CD4-positive, alpha-beta T cell treated with Interferon alpha-2 for 1 hour (primary cell): ENCODE data around the gene CDT1.
"Not testable (repeated sequence)": the region's sequence is repeated elsewhere in the genome, so short reads cannot be mapped to it uniquely, and the experiment has no call there.

Experiments
- DNase-seq, 2 donors: peaks; one replicate each; pipeline ENCODE4 v3.0.0-alpha.2; 2020 to 2022

Gene CDT1

DNA sequence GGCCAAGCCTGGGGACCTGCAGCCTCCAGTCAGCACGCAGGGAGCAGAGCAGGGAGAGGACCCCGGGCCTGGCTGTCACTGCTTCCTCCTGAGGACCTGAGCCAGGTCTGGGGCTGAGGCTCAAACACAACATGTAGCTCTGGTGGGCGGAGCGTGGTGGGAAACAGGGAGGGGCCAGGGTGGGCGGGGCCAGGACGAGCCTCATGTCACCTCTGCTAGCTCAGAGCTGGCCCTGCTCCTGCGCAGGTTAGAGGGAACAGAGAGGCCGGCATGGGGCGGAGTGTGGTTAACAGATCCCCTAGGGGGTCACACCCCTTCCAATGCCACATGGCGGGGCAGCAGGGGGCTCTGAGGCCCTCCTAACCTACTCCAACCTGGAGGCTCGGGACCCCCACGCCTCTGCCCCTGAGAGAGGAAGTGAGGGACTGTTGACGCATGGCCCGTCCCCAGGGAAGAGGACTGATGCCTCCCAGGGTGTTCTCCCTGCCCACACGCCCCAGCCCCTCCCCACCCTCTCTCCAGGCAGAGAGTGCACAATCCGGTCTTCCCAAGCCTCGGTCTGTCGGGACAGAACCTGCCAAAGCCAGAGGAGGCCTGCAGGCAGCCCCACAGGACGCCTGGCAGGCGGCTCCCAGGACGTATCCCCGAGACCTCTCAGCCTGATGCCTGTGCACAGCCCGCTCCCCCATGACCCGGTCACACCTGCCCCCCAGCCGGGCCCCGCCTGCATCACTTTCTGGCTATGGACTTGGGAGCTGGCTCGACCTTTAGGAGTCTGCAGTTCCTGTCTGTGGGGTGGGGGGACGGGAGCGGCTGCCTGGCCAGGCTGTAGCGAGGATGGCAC, 33.8 kb upstream of the CDT1 start:
- DNase-seq, result peak in 1 of 2 donors; percentile 41

GRCh38 chr16:88770461-88771293, 32.9 kb upstream of the CDT1 start:
- DNase-seq, result peak in 1 of 2 donors; percentile 49

GRCh38 chr16:88771294-88771772, 32.3 kb upstream of the CDT1 start:
- no peak for DNase-seq

GRCh38 chr16:88771781-88772180, 31.8 kb upstream of the CDT1 start:
- DNase-seq, result not testable (repeated sequence)

DNA sequence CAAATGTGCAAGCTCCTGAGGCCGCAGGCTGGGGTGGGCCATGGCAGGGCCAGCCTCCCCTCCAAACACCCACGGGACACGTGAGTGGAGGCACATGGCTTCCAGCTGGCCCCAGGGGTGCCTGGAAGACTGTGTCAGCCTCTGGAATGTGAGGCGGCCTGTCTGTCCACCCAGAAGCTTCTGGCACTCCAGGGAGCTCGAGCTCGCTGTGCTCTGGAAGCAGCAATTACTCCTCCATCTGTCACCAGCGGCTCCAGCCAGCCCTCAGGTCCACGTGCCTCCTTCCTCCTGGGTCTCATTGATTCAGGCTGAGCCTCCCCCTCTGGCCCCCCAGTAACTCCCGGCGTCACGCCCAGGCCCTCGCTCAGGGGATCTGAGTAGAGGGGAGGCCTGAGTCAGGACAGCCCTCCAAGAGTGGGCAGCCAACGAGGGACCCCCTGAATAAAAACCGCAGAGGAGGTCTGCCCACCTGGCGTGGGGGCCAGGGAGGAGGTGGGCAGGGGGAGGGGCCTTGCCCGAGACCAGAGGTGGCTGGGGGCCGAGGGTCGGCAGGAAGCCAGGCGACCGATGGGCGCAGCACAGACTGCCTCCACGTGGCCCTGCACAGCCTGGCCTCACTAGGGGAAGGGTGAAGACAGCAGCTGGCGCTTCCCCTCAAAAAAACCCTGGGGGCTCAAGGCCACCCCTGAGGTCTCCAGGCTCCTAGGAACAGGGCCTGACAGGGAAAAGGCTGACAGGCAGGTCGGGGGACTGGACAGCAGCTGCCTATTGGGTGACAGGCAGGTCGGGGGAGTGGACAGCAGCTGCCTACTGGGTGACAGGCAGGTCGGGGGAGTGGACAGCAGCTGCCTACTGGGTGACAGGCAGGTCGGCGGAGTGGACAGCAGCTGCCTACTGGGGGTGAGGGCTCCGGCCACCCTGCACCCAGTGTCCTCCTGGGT, 30.4 kb upstream of the CDT1 start:
- no peak for DNase-seq

- peak in 1 of 2 donors; percentile 41 for DNase-seq
Observed at GRCh38 chr16:88773812-88774291, 29.7 kb upstream of the CDT1 start.

DNA sequence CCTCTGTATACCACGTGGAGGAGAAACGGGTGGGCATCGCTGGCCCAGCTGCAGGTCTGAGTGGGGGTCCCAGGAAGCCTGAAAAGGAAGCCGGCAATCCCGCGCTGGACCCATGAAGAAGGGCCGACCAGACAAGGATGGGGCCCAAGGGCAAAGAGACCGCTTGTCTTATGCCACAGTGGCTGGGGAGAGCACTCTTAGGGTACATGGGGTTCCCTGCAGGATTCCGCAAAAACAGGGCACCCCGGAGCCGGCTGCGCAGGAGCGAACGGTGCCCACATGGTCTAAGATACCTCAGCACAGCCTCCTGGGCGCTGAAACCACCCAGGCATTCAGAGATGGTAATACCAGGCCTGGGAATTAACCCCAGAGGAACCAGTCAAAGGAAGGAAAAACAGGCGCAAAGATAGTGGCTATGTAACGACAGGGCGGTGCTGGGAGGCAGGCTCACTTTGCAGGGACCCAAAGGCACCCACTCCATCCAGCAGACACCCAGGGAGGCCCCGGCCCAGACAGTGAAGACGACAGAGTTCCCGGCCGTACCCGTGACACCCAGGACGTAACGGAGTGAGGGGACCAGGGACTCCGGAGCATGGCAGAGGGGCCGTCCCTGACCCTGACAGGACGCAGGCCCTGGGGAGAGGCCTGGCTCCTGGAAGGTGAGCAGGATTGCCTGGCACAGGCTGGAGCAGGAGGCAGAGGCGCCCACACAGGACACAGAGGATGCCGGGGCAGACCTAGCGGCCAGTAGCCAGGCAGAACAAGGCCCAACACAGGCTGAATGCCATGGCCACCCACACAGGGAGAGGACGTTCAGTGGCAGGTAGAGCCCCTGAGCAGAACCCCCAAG, 28.8 kb upstream of the CDT1 start:
- DNase-seq, result no peak

GRCh38 chr16:88775825-88776224, 27.8 kb upstream of the CDT1 start:
- no peak for DNase-seq

GRCh38 chr16:88777471-88778270, 25.9 kb upstream of the CDT1 start:
- DNase-seq, result no peak

DNA sequence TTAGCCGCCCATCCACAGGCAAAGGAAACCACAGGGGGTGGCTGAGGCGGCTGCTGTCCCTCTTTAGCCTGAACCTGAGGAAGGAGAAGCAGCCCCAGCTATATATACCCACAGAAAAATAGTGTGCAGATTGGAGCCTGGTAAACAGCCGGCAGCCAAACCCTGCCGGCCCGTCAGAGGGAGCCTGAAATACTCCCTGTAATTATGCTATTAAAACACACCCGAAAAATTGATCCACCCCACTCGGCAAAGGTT, 25.4 kb upstream of the CDT1 start:
- DNase-seq, result no peak

- no peak for DNase-seq
Observed at GRCh38 chr16:88778541-88779065, 25.0 kb upstream of the CDT1 start.

DNA sequence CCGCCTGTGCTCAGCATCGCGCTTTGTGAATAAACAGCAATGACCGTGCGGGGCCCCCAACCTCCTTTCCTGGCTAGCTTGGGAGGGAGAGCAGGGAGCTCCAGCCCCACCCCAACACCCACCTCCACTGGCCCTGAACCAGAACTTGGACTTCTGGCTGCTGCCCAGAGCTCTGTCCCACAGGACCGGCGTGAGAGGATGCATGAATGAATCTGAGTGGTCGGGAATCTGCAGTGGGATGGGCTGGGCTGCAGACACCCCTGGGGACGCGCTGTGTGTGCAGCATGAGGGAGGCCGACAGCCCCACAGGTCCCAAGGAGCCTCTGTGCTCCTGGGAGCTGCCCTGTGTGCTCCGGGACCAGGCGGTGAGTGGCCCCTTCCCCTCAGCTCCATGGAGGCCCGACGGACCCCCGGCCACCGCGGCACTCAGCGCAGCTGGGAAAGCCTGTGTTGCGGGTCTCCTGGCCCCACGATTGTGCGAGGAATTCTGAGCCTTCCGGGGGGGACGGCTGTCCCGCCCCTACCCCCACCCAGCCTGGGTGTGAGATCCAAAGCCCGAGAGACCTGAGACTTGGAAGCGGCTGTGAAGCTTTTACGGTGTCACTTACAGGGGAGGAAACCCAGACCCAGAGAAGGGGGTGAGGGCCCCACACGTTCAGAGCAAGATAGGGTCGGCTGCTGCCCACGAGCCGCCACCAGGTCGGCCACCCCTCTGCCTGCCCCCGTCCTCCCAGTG, 24.0 kb upstream of the CDT1 start:
- no peak for DNase-seq

DNA sequence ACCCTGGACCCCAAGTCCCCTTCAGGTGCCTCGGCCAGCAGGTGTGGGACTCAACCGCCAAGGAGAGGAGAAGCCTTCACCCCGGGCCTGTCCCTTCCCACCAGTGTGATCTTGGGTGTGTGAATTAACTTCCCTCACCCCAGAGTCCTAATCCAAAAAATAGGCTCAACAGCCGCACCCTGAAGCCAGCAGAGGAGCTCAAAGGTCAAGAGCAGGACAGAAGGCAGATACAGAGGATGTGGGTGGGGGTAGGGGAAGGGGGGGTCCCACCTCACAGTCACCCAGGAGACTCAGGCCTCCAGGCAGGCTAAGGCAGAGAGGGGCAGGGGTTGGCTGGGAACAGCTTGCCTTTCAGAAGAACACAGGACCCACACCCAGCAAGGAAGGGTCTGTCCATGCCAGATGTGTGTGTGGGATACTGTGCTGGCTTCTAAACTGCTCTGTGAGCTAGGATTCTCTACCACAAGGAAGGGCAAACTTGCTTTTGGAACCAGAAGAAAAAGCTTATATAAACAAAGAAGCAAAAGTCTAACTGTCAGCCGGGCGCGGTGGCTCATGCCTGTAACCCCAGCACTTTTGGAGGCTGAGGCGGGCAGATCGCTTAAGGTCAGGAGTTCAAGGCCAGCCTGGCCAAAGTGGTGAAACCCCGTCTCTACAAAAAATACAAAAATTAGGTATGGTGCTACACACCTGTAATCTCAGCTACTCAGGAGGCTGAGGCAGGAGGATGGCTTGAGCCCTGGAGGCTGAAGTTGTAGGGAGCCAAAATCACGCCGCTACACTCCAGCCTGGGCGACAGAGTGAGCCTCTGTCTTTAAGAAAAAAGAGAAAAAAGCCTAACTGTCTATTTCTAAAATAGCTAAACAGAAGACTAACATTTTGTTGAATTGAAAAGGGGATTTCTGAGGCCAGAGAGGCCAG, 23.2 kb upstream of the CDT1 start:
- no peak for DNase-seq

DNA sequence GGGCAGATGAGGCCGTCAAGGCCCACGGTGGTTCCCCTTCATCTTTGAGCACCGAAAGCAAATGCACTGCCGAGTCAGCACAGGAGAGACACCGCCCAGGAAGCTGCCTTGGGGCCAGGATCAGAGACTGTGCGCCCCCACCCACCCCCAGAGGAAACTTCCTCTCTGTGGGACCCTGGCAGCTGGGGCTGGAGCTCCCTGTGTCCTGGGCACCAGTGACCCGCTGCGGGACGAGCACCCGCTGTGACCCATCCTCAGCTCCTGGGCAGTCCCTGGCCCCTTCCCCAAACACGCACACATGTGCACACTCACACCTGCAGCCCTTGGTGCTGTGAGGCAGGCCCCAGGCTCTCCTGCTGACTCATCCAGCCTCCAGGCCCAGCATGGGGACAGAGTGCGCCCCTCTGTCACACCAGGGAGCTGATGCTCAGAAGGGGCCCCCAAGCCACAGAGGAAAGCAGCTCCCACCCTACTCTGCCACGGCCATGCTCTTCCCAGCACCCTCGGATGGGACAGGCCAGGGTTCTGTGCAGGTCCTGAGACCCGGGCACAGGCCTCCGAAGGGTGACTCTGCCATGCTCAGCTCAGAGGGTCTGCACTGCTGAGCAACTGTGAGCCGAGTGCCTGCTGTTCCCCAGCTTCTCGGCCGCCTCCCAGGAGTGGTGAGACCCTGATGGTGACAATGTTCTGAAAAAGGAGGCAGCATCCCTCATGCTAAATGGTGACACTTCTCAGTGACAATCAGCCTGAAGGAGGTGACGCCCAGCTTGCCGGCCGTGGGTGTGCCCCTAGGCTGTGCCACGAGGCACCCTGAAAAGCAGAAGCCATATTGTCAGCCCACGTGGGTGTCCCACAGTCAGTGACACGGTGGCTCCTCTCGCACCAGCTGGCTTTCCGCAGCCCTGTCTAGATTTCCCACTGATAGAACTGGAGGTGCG, 22.2 kb upstream of the CDT1 start:
- peak; percentile 67 to 75 for DNase-seq

DNA sequence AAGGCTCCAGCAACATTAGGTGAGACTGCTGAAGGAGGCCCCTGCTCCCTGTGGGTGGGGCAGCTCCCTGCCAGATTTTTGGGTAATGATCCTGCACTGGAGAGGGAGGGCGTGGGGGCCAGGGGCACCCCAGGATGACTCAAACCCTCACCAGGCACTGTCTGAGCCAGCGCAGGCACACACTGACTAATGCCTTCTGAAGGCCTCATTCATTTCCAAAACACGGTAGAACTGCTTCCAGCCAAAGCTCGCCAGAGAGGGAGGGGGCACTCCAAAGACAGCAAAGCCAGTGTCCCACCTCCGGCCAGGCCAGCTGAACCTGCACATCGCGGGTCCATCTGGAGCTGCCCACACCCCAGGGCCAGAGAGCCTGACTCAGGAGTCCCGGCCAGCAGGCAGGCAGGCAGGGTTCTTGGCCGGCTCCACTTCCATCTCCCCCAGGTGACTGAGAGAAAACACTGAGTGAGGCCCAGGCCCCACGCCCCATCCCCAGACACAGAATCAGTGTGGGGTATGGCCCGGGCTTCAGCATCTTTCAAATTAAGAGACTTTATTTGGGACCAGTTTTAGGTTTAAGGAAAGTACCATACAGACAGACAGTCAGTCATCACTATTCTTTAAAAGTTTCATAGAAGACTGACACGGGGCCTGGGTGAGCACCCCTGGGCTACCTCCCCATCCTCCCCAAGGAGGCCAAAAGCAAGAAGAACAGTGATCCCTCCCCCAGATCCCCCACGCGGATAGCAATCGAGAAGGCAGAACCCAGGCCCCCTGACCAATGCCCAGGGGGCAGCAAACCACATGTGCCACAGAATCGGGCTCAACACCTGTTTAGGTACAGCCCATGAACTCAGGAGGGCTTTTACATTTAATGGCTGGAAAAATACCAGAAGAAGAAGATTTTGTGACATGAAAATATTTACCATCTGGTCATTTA, 20.9 kb upstream of the CDT1 start:
- DNase-seq, result no peak

GRCh38 chr16:88783391-88784073, 20.1 kb upstream of the CDT1 start:
- no peak for DNase-seq
